Measurements from ENCODE around the gene DUT.

GRCh38 chr15:48330855-48331795 is at the start of gene DUT:
- no peak for TF ChIP-seq ELF4 (IDR thresholded peaks at IDR 0.05)
- no peak for TF ChIP-seq SP1 (IDR thresholded peaks at IDR 0.05)
- no peak for TF ChIP-seq FOXA1 (IDR thresholded peaks at IDR 0.05)
- no peak for TF ChIP-seq HDGF (IDR thresholded peaks at IDR 0.05; ENCODE audit: borderline replicate concordance)
- no peak for TF ChIP-seq ZNF384 (IDR thresholded peaks at IDR 0.05)
- TF ChIP-seq FOXM1 (IDR thresholded peaks at IDR 0.05; ENCODE audit: borderline replicate concordance): no peak
- TF ChIP-seq SUZ12 (IDR thresholded peaks at IDR 0.05): no peak
- TF ChIP-seq FOXK2 (IDR thresholded peaks at IDR 0.05): no peak
- TF ChIP-seq ARNT (IDR thresholded peaks at IDR 0.05): no peak
- no peak for TF ChIP-seq PKNOX1 (IDR thresholded peaks at IDR 0.05)
- TF ChIP-seq LEF1 (IDR thresholded peaks at IDR 0.05; ENCODE audit: borderline replicate concordance): no peak
- TF ChIP-seq NFRKB (IDR thresholded peaks at IDR 0.05): no peak
- TF ChIP-seq BHLHE40 (IDR thresholded peaks at IDR 0.05; ENCODE audit: borderline replicate concordance): no peak
